Ishikawa (cell line): ENCODE measurements around the gene HOATZ.

ENCODE experiments used
- CEBPB ChIP-seq: IDR thresholded peaks from 2 replicates; pipeline ENCODE4 v1.6.1; 2012
- CREB1 ChIP-seq: IDR thresholded peaks from 2 replicates; pipeline ENCODE4 v1.6.1; 2012; ENCODE audit warnings: low read depth
- EGR1 ChIP-seq: IDR thresholded peaks from 2 replicates; pipeline ENCODE4 v1.6.1; 2012
- EP300 ChIP-seq: IDR thresholded peaks from 2 replicates; pipeline ENCODE4 v1.6.1; 2012; ENCODE audit warnings: borderline replicate concordance
- FOXM1 ChIP-seq: IDR thresholded peaks from 2 replicates; pipeline ENCODE4 v1.6.1; 2012; ENCODE audit warnings: low read depth, borderline replicate concordance
- MAX ChIP-seq: IDR thresholded peaks from 2 replicates; pipeline ENCODE4 v1.6.1; 2012
- NFIC ChIP-seq: IDR thresholded peaks from 2 replicates; pipeline ENCODE4 v1.6.1; 2012
- RAD21 ChIP-seq: IDR thresholded peaks from 2 replicates; pipeline ENCODE4 v1.6.1; 2012; ENCODE audit warnings: low read depth
- REST ChIP-seq: IDR thresholded peaks from 2 replicates; pipeline ENCODE4 v1.6.1; 2012; ENCODE audit warnings: low read depth, mild to moderate bottlenecking
- TAF1 ChIP-seq: IDR thresholded peaks from 2 replicates; pipeline ENCODE4 v1.6.1; 2012; ENCODE audit warnings: low read depth, mild to moderate bottlenecking
- TCF12 ChIP-seq: IDR thresholded peaks from 2 replicates; pipeline ENCODE4 v1.6.1; 2012; ENCODE audit warnings: low read depth
- TEAD4 ChIP-seq: IDR thresholded peaks from 2 replicates; pipeline ENCODE4 v1.6.1; 2012
- YY1 ChIP-seq: IDR thresholded peaks from 2 replicates; pipeline ENCODE4 v1.6.1; 2012; ENCODE audit warnings: low read depth
- ZBTB7A ChIP-seq: IDR thresholded peaks from 2 replicates; pipeline ENCODE4 v1.6.1; 2012; ENCODE audit warnings: low read depth
- TF ChIP-seq, protein P1 (sequence below): IDR thresholded peaks from 2 replicates; pipeline ENCODE4 v1.6.1; 2012

The HOATZ gene

GRCh38 chr11:111523343-111523742 is 8.8 kb downstream of the HOATZ start:
- TF ChIP-seq FOXM1: no peak
- TF ChIP-seq TAF1: no peak

GRCh38 chr11:111524056-111524455 is 9.5 kb downstream of the HOATZ start:
- no peak for TF ChIP-seq EP300
- TF ChIP-seq NFIC: no peak
- no peak for TF ChIP-seq RAD21
- no peak for TF ChIP-seq ZBTB7A
- no peak for TF ChIP-seq CREB1
- no peak for TF ChIP-seq REST
- no peak for TF ChIP-seq MAX
- TF ChIP-seq TCF12: no peak
- no peak for TF ChIP-seq CEBPB
- no peak for TF ChIP-seq FOXM1
- no peak for TF ChIP-seq TEAD4
- TF ChIP-seq TAF1: no peak
- TF ChIP-seq EGR1: no peak
- TF ChIP-seq YY1: no peak

GRCh38 chr11:111525456-111525855 is 10.9 kb downstream of the HOATZ start:
- TF ChIP-seq CEBPB (no peak), EGR1 (no peak), CREB1 (no peak), FOXM1 (no peak), YY1 (no peak)
- TF ChIP-seq, protein P1, sequence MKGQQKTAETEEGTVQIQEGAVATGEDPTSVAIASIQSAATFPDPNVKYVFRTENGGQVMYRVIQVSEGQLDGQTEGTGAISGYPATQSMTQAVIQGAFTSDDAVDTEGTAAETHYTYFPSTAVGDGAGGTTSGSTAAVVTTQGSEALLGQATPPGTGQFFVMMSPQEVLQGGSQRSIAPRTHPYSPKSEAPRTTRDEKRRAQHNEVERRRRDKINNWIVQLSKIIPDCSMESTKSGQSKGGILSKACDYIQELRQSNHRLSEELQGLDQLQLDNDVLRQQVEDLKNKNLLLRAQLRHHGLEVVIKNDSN: no peak

- TF ChIP-seq EGR1 (no peak), TCF12 (no peak), MAX (no peak)
These were observed 11.9 kb downstream of the HOATZ start for GRCh38 chr11:111526501-111526900.

DNA sequence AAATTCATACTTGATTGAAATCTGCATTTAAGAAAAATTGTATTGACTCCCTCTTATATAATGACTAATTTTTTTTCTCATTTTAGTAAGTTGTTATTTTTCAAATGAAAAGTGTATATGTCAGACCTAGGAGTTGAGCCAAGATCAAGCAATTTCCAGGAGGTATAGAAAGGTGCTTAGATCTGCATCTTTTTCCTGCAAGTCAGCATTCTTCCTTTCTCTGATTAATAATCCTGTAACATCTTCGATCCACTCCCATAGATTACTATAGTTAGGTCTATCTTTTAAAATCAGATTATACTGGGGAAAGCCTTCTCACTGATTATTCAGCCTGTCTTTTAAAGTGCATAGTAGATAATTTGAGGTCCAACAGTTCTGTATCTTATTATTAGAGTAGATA is 12.7 kb downstream of the HOATZ start:
- TF ChIP-seq YY1 (no peak), CREB1 (no peak), FOXM1 (no peak), TEAD4 (no peak), TCF12 (no peak), MAX (no peak), EP300 (no peak), RAD21 (no peak), TAF1 (no peak), CEBPB (no peak), NFIC (no peak), ZBTB7A (no peak), REST (no peak), EGR1 (no peak)
- TF ChIP-seq, protein P1: no peak

DNA sequence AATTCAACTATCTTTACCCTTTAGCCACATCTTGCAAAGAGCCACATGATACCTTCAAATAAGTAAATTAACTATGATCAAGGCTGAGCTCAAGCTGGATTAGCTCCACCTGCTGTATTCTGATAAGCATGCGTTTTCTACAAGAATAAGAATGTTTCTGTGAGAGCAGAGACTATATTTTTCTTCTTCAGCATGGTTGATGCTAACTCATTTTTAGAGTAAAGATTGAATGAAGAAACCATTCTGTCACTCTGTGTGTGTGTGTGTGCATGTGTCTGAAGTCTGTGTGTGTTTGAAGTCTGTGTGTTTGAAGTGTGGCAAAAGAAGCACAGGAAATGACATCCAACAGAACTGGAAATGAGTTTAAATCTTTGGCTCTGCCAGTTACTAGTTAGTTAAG is 14.0 kb downstream of the HOATZ start:
- TF ChIP-seq CREB1 (no peak), RAD21 (peak; percentile 13; the same call in 1 of the 2 replicates)

DNA sequence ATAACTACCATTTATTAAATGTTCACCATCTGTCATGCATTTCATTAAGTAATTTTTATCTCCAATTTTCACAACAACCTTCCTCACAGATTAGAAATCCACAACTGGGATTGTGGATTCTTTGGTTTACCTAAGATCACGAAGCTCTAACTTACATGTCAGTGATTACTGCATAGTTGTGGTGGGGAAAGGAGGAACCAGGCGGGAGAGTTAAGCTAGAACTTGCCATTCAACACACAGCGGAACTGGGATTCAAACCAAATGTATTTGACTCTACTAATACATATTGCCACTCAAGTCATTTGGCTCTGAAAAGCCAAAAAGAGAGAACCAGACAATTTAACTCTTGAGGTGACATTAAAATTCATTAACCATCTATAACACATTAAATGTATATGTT is 15.5 kb downstream of the HOATZ start:
- TF ChIP-seq TCF12: no peak
- TF ChIP-seq, protein P1: no peak
